Endothelial cell of umbilical vein (primary cell): ENCODE data around the gene SLC17A9. TPM values are rescaled to one million over a fixed set of nuclear protein-coding genes. Genes with fewer than 3 reads are reported as not detected.

Experiments
- BruUV-seq: library from RNA; stranded (reverse); fragments of 400-500 nt; replicated peaks from 2 replicates; lab custom pipeline; 2021; lab: Mats Ljungman, UMichigan
- CTCF ChIA-PET: fragments of 300-600, 350-600 bp; sonication (Branson Sonifier 250); formaldehyde crosslinking; loops from one replicate; lab custom pipeline; 2021; ENCODE audit warnings: antibody characterized with exemption, inconsistent platforms; lab: Charles Lee
- POLR2A ChIA-PET: fragments of 300-600, 350-600 bp; sonication (Branson Sonifier 250); formaldehyde crosslinking; loops from one replicate; lab custom pipeline; 2021; ENCODE audit warnings: antibody characterized with exemption, inconsistent platforms; lab: Charles Lee
- DNase-seq: peaks from one replicate; pipeline ENCODE4 v3.0.0-alpha.2; 2011; ENCODE audit warnings: low read depth, low spot score
- FAIRE-seq: peaks from 2 replicates; lab custom pipeline; 2011; peaks lifted over from hg19 to GRCh38; lab: Jason Lieb, UNC
- H2AFZ ChIP-seq: 2 replicates; pipeline ENCODE4 v1.6.0; 2012; ENCODE audit warnings: low read depth, low read length, control low read depth, inconsistent platforms
- H3K27ac ChIP-seq: 2 replicates; pipeline ENCODE4 v1.5.1; 2011; ENCODE audit warnings: low read depth, mild to moderate bottlenecking, control low read depth, low read length, moderate library complexity; ENCODE audit not compliant: insufficient read depth
- H3K27me3 ChIP-seq, 2 experiments: 2 replicates each; pipeline versions ENCODE4 v1.6.0 to v1.6.1; 2011; ENCODE audit warnings: low read length in 2 of 2, mixed read lengths in 1 of 2; ENCODE audit not compliant: control insufficient read depth in 2 of 2, insufficient read depth in 2 of 2
- H3K36me3 ChIP-seq, 2 experiments: 2 replicates in 1 of 2; 3 replicates in 1 of 2; pipeline ENCODE4 v1.5.1; 2011; ENCODE audit warnings: low read length in 2 of 2, mild to moderate bottlenecking in 1 of 2, moderate library complexity in 1 of 2; ENCODE audit not compliant: control insufficient read depth in 2 of 2, insufficient read depth in 2 of 2; ENCODE audit errors: extremely low read depth in 1 of 2
- H3K4me1 ChIP-seq: 3 replicates; pipeline ENCODE4 v1.5.1; 2011; ENCODE audit warnings: mild to moderate bottlenecking, low read length; ENCODE audit not compliant: control insufficient read depth, insufficient read depth; ENCODE audit errors: extremely low read depth
- H3K4me2 ChIP-seq: 2 replicates; pipeline ENCODE4 v1.6.1; 2011; ENCODE audit warnings: low read length, control low read depth, mixed read lengths; ENCODE audit not compliant: insufficient read depth
- H3K4me3 ChIP-seq, 3 experiments: fragments of 200-600 bp in 1 of 3; sonication (generic), shearing (Covaris generic) in 1 of 3; replicated peaks in 1 of 3; 2 replicates each; pipeline ENCODE4 v1.5.1; 2011 to 2016; ENCODE audit warnings: control low read depth in 3 of 3, low read length in 3 of 3, mild to moderate bottlenecking in 2 of 3, inconsistent platforms in 1 of 3, low read depth in 1 of 3, moderate library complexity in 1 of 3; ENCODE audit not compliant: insufficient read depth in 1 of 3
- H3K79me2 ChIP-seq: 2 replicates; pipeline ENCODE4 v1.6.0; 2012; ENCODE audit warnings: low read length, inconsistent platforms; ENCODE audit not compliant: control insufficient read depth, insufficient read depth
- H3K9ac ChIP-seq: replicated peaks from 2 replicates; pipeline ENCODE3; 2011; ENCODE audit warnings: low read length, control low read depth; ENCODE audit not compliant: insufficient read depth; ENCODE audit errors: extremely low read depth
- H3K9me1 ChIP-seq: replicated peaks from 3 replicates; pipeline ENCODE4 v1.6.0; 2011; ENCODE audit warnings: mild to moderate bottlenecking, low read length; ENCODE audit not compliant: control insufficient read depth, insufficient read depth; ENCODE audit errors: extremely low read depth
- H3K9me3 ChIP-seq: replicated peaks from 2 replicates; pipeline ENCODE4 v1.5.1; 2012; ENCODE audit warnings: low read length, inconsistent platforms; ENCODE audit not compliant: control insufficient read depth, insufficient read depth
- H4K20me1 ChIP-seq: replicated peaks from 2 replicates; pipeline ENCODE3; 2011; ENCODE audit warnings: mild to moderate bottlenecking, low read length; ENCODE audit not compliant: control insufficient read depth, insufficient read depth; ENCODE audit errors: extremely low read depth
- CTCF ChIP-seq, 2 donors: IDR thresholded peaks; 1 replicate in 1 of 2; 2 replicates in 1 of 2; pipeline ENCODE4 v1.5.1; 2011; ENCODE audit warnings: low read length in 2 of 2, mild to moderate bottlenecking in 2 of 2, moderate library complexity in 2 of 2, control low read depth in 1 of 2, inconsistent platforms in 1 of 2, low read depth in 1 of 2; ENCODE audit not compliant: insufficient read depth in 1 of 2; ENCODE audit errors: extremely low read depth in 1 of 2
- EZH2 ChIP-seq: IDR thresholded peaks from 2 replicates; pipeline ENCODE4 v1.6.1; 2012; ENCODE audit warnings: borderline replicate concordance, low read depth, mild to moderate bottlenecking, moderate library complexity, low read length, inconsistent platforms; ENCODE audit not compliant: severe bottlenecking
- FOS ChIP-seq: IDR thresholded peaks from 2 replicates; pipeline ENCODE4 v1.6.1; 2011; ENCODE audit warnings: mild to moderate bottlenecking, low read length, moderate library complexity, borderline replicate concordance; ENCODE audit not compliant: insufficient read depth
- GATA2 ChIP-seq: IDR thresholded peaks from 2 replicates; pipeline ENCODE4 v1.7.0; 2011; ENCODE audit warnings: low read depth, mild to moderate bottlenecking, moderate library complexity, mixed read lengths, low read length; ENCODE audit not compliant: insufficient read length, insufficient read depth
- JUN ChIP-seq: IDR thresholded peaks from 2 replicates; pipeline ENCODE4 v1.6.1; 2011; ENCODE audit warnings: borderline replicate concordance, low read depth; ENCODE audit not compliant: insufficient read length, insufficient read depth
- MAX ChIP-seq: IDR thresholded peaks from 2 replicates; pipeline ENCODE4 v1.6.1; 2011; ENCODE audit not compliant: insufficient read depth, insufficient read length
- MYC ChIP-seq: IDR thresholded peaks from one replicate; pipeline ENCODE4 v1.6.1; 2011; ENCODE audit warnings: mild to moderate bottlenecking, low read depth, low read length
- POLR2A ChIP-seq: IDR thresholded peaks from 2 replicates; pipeline ENCODE4 v1.6.1; 2012; ENCODE audit warnings: low read depth, mild to moderate bottlenecking, control low read depth, low read length
- POLR2AphosphoS5 ChIP-seq: IDR thresholded peaks from 2 replicates; pipeline ENCODE4 v1.6.1; 2012; ENCODE audit warnings: low read depth, mild to moderate bottlenecking, control low read depth, low read length, moderate library complexity; ENCODE audit not compliant: insufficient read depth
- dilution Hi-C: fragments of 300-500 bp; cut with MboI; formaldehyde crosslinking; loops from one replicate; pipeline ENCODE4 v1.15.0; 2019; ENCODE audit warnings: low sequenced_read_pairs; ENCODE audit not compliant: extremely low pct_ligation_motif_present
- intact Hi-C: fragments of 100-400 bp; cut with micrococcal nuclease; formaldehyde crosslinking; loops from one replicate; pipeline ENCODE4 v1.10.0; 2022
- polyA plus RNA-seq, 4 experiments: library from polyadenylated mRNA; depleted of rRNA in 3 of 4; stranded (reverse) in 3 of 4; unstranded in 1 of 4; fragments of >200 nt; gene quantifications; 2 replicates each; pipeline versions ENCODE4 v1.2.1 to v1.2.3, GENCODE V29; 2011 to 2012; ENCODE audit warnings: missing spikeins in 1 of 4
- total RNA-seq: library from RNA; stranded (reverse); gene quantifications from 2 replicates; pipeline ENCODE4 v1.2.3, GENCODE V29; 2021

Gene SLC17A9
- total and polyA plus RNA-seq, 2 donors (not counting 3 experiments of a cell fraction or from before 2014, with no cell fraction given): 38.2 to 44.5 TPM

- Histone ChIP-seq H3K9me1 (no peaks in the 10 kb centered on the region), H3K4me3 (no peak overlapping the region), H3K27me3 (peaks cover 45 to 46% of the 10 kb centered on the region in 2 experiments), H4K20me1 (no peaks in the 10 kb centered on the region), H3K9me3 (no peaks in the 10 kb centered on the region), H3K4me2 (no peak overlapping the region), H3K36me3 (no peaks in the 10 kb centered on the region), H3K9ac (no peak overlapping the region), H3K4me1 (no peaks in the 10 kb centered on the region), H3K27ac (no peak overlapping the region), H2AFZ (no peak overlapping the region), H3K79me2 (no peaks in the 10 kb centered on the region)
- POLR2A ChIA-PET: no interaction called here
- TF ChIP-seq POLR2A (no peak), EZH2 (no peak), CTCF (IDR thresholded peaks at IDR 0.05; ENCODE audit: extremely low read depth in 1 of 2, insufficient read depth in 1 of 2, low read depth in 1 of 2, low read length in 2 of 2) (no peak), MYC (no peak), POLR2AphosphoS5 (no peak), MAX (no peak), GATA2 (no peak), FOS (no peak), JUN (no peak)
- DNase-seq (no peak), FAIRE-seq (no peak)
- intact Hi-C loops (no loop called here), dilution Hi-C loops (no loop called here)
- no TSS peak for BruUV-seq
- CTCF ChIA-PET: no interaction called here
These were observed 24.4 kb downstream of the SLC17A9 start for GRCh38 chr20:62976886-62977285.
